T-cell (primary cell): ENCODE data around the gene PABPN1. TPM values are rescaled to one million over a fixed set of nuclear protein-coding genes. Genes with fewer than 3 reads are reported as not detected.

Experiments
- ATAC-seq, 4 experiments: fragments of 200-7000 bp in 3 of 4; fragments of 150-1000 bp in 1 of 4; cut with Tn5 transposase; replicated peaks in 1 of 4; 1 replicate in 3 of 4; 2 replicates in 1 of 4; pipeline ENCODE4 v1.10.0; 2021; ENCODE audit warnings: moderate library complexity in 3 of 4, mild to moderate bottlenecking in 2 of 4, moderate number of reproducible peaks in 1 of 4
- CTCF ChIA-PET, 2 donors: fragments of 300-600 bp; sonication (Branson Sonifier 250); formaldehyde crosslinking; loops; one replicate each; lab custom pipeline; 2022; ENCODE audit warnings: antibody characterized with exemption in 2 of 2; lab: Charles Lee
- POLR2A ChIA-PET, 2 donors: fragments of 300-600 bp; sonication (Branson Sonifier 250); formaldehyde crosslinking; loops; one replicate each; lab custom pipeline; 2022; ENCODE audit warnings: antibody characterized with exemption in 2 of 2; lab: Charles Lee
- DNase-seq, 35 experiments: peaks; one replicate each; pipeline versions ENCODE4 v3.0.0 to v3.0.0-alpha.2; 2013 to 2023
- H3K27ac ChIP-seq: one replicate; pipeline ENCODE4 v1.5.1; 2013; ENCODE audit warnings: low read length
- H3K27me3 ChIP-seq, 2 experiments: replicated peaks in 1 of 2; 1 replicate in 1 of 2; 2 replicates in 1 of 2; pipeline versions ENCODE4 v1.6.1 to v1.7.0; 2013; ENCODE audit warnings: low read length in 1 of 2, mixed read lengths in 1 of 2; ENCODE audit not compliant: control insufficient read depth in 2 of 2, insufficient read depth in 2 of 2; ENCODE audit errors: extremely low read depth in 1 of 2
- H3K36me3 ChIP-seq, 2 donors: 1 replicate in 1 of 2; 2 replicates in 1 of 2; pipeline versions ENCODE4 v1.6.1 to v1.7.0; 2013; ENCODE audit warnings: low read length in 1 of 2; ENCODE audit not compliant: control insufficient read depth in 2 of 2, insufficient read depth in 1 of 2; ENCODE audit errors: extremely low read depth in 1 of 2
- H3K4me1 ChIP-seq, 2 experiments: 1 replicate in 1 of 2; 2 replicates in 1 of 2; pipeline versions ENCODE4 v1.6.1 to v1.7.0; 2013; ENCODE audit warnings: low read length in 2 of 2, mixed read lengths in 1 of 2; ENCODE audit not compliant: insufficient read depth in 2 of 2, control insufficient read depth in 1 of 2; ENCODE audit errors: extremely low read depth in 1 of 2
- H3K4me3 ChIP-seq, 2 donors: 1 replicate in 1 of 2; 2 replicates in 1 of 2; pipeline versions ENCODE4 v1.5.1 to v1.7.0; 2013; ENCODE audit warnings: mild to moderate bottlenecking in 2 of 2, low read length in 1 of 2, moderate library complexity in 1 of 2; ENCODE audit not compliant: control insufficient read depth in 1 of 2; ENCODE audit errors: extremely low read depth in 1 of 2
- H3K9me3 ChIP-seq: 2 replicates; pipeline ENCODE4 v1.7.0; 2013
- H3K27ac Mint-ChIP-seq, 2 donors: one replicate each; pipeline ENCODE4 v1.8.0; 2020 to 2021; ENCODE audit warnings: mild to moderate bottlenecking in 2 of 2, mixed read lengths in 2 of 2
- H3K27me3 Mint-ChIP-seq, 2 donors: one replicate each; pipeline ENCODE4 v1.8.0; 2021 to 2022; ENCODE audit warnings: mixed read lengths in 2 of 2
- H3K36me3 Mint-ChIP-seq: one replicate; pipeline ENCODE4 v1.8.0; 2021; ENCODE audit warnings: mixed read lengths
- H3K4me1 Mint-ChIP-seq, 3 donors: one replicate each; pipeline ENCODE4 v1.8.0; 2020 to 2022; ENCODE audit warnings: mixed read lengths in 3 of 3, mild to moderate bottlenecking in 1 of 3
- H3K4me3 Mint-ChIP-seq, 3 donors: one replicate each; pipeline ENCODE4 v1.8.0; 2020 to 2022; ENCODE audit warnings: mild to moderate bottlenecking in 3 of 3, mixed read lengths in 3 of 3, moderate library complexity in 3 of 3
- H3K9me3 Mint-ChIP-seq, 3 donors: one replicate each; pipeline ENCODE4 v1.8.0; 2020 to 2022; ENCODE audit warnings: mixed read lengths in 3 of 3
- WGBS: methylation state at CpG from one replicate; pipeline ENCODE4 v1.1.5; 2013; ENCODE audit warnings: missing lambda C conversion rate; ENCODE audit not compliant: insufficient coverage; 5-methylcytosine and 5-hydroxymethylcytosine counted together
- total RNA-seq, 35 experiments: library from RNA in 6 of 35; stranded (reverse) in 6 of 35; fragments of 120-200 nt in 1 of 35; gene quantifications; one replicate each; pipeline versions ENCODE4 v1.2.1 to v1.2.4 and lab custom pipeline; 2013 to 2026

PABPN1 gene
- total RNA-seq, 5 donors from 2014 or later (not counting 1 experiment from before 2014, with no cell fraction given), result 182 to 207 (median 186) TPM

GRCh38 chr14:23359167-23359626 is 37.9 kb downstream of the PABPN1 start:
- no peaks in the 10 kb centered on the region for H3K9me3 ChIP-seq
- H3K36me3 ChIP-seq, result no peaks in the 10 kb centered on the region
- no peak overlapping the region for H3K27ac ChIP-seq
- Mint-ChIP-seq H3K36me3 (no peaks in the 10 kb centered on the region), H3K9me3 (no peaks in the 10 kb centered on the region), H3K4me3 (no peak overlapping the region), H3K27ac (no peak overlapping the region), H3K27me3 (peaks cover 5 to 37% of the 10 kb centered on the region in 2 donors), H3K4me1 (no peaks in the 10 kb centered on the region)
- ChIA-PET POLR2A (no interaction called here), CTCF (no interaction called here)
- no peaks in the 10 kb centered on the region for H3K4me1 ChIP-seq
- peaks cover 4 to 50% of the 10 kb centered on the region in 2 experiments for H3K27me3 ChIP-seq
- DNase-seq, result no peak
- H3K4me3 ChIP-seq, result no peak overlapping the region
- no peak for ATAC-seq
- 59% methylated on average over 5 of the region's 11 CpGs for WGBS

GRCh38 chr14:23359722-23360447 is 38.6 kb downstream of the PABPN1 start:
- no peak for ATAC-seq

GRCh38 chr14:23360496-23360895 is 39.2 kb downstream of the PABPN1 start:
- ChIA-PET CTCF (no interaction called here), POLR2A (no interaction called here)
- DNase-seq, result no peak
- Histone ChIP-seq H3K9me3 (no peaks in the 10 kb centered on the region), H3K27ac (no peak overlapping the region), H3K4me1 (peaks cover 0 to 2% of the 10 kb centered on the region in 2 experiments), H3K27me3 (peaks cover 6 to 57% of the 10 kb centered on the region in 2 experiments), H3K36me3 (no peaks in the 10 kb centered on the region), H3K4me3 (no peak overlapping the region)
- H3K27me3 Mint-ChIP-seq, result peaks cover 13 to 35% of the 10 kb centered on the region in 2 donors
- no peak for ATAC-seq
- H3K4me3 Mint-ChIP-seq, result no peak overlapping the region
- H3K9me3 Mint-ChIP-seq, result no peaks in the 10 kb centered on the region
- H3K27ac Mint-ChIP-seq, result no peak overlapping the region
- peaks cover 0 to 2% (median 0%) of the 10 kb centered on the region in 3 donors for H3K4me1 Mint-ChIP-seq
- 74% methylated on average over 6 of the region's 11 CpGs for WGBS
- no peaks in the 10 kb centered on the region for H3K36me3 Mint-ChIP-seq

More at GRCh38 chr14:23359722-23360447, 38.6 kb downstream of the PABPN1 start:
- Histone ChIP-seq H3K27me3 (peaks cover 6 to 54% of the 10 kb centered on the region in 2 experiments), H3K36me3 (no peaks in the 10 kb centered on the region), H3K4me3 (no peak overlapping the region), H3K27ac (no peak overlapping the region), H3K4me1 (no peaks in the 10 kb centered on the region), H3K9me3 (no peaks in the 10 kb centered on the region)
- Mint-ChIP-seq H3K4me3 (no peak overlapping the region), H3K27me3 (peaks cover 12 to 40% of the 10 kb centered on the region in 2 donors), H3K4me1 (peaks cover 0 to 1% (median 0%) of the 10 kb centered on the region in 3 donors), H3K27ac (no peak overlapping the region), H3K36me3 (no peaks in the 10 kb centered on the region), H3K9me3 (no peaks in the 10 kb centered on the region)
- ChIA-PET POLR2A (no interaction called here), CTCF (no interaction called here)
- 81% methylated on average over 13 of the region's 22 CpGs for WGBS
- no peak for DNase-seq

- Histone ChIP-seq H3K27ac (no peak overlapping the region), H3K9me3 (no peaks in the 10 kb centered on the region), H3K36me3 (no peaks in the 10 kb centered on the region), H3K4me1 (peaks cover 0 to 2% of the 10 kb centered on the region in 2 experiments), H3K4me3 (no peak overlapping the region), H3K27me3 (peaks cover 6 to 58% of the 10 kb centered on the region in 2 experiments)
- peaks cover 13 to 31% of the 10 kb centered on the region in 2 donors for H3K27me3 Mint-ChIP-seq
- no peaks in the 10 kb centered on the region for H3K36me3 Mint-ChIP-seq
- no peak for ATAC-seq
- ChIA-PET CTCF (no interaction called here), POLR2A (no interaction called here)
- no peaks in the 10 kb centered on the region for H3K9me3 Mint-ChIP-seq
- no peak for DNase-seq
- no peak overlapping the region for H3K4me3 Mint-ChIP-seq
- H3K27ac Mint-ChIP-seq, result no peak overlapping the region
- peaks cover 0 to 2% (median 0%) of the 10 kb centered on the region in 3 donors for H3K4me1 Mint-ChIP-seq
These were observed 40.1 kb downstream of the PABPN1 start for GRCh38 chr14:23361320-23361719.

- H3K27me3 Mint-ChIP-seq, result peaks cover 17 to 35% of the 10 kb centered on the region in 2 donors
- no peaks in the 10 kb centered on the region for H3K36me3 ChIP-seq
- CTCF ChIA-PET, result interaction anchor here in 1 of 2 donors (0.6 kb wide), 1 partner anchor 93 kb away, joined by 3 read pairs; no protein-coding TSS in a partner anchor
- peaks cover 0 to 2% (median 1%) of the 10 kb centered on the region in 3 donors for H3K4me1 Mint-ChIP-seq
- POLR2A ChIA-PET, result no interaction called here
- H3K4me3 ChIP-seq, result no peak overlapping the region
- ATAC-seq (no peak), DNase-seq (no peak)
- H3K27ac ChIP-seq, result no peak overlapping the region
- H3K9me3 ChIP-seq, result no peaks in the 10 kb centered on the region
- H3K27ac Mint-ChIP-seq, result no peak overlapping the region
- peaks cover 7 to 61% of the 10 kb centered on the region in 2 experiments for H3K27me3 ChIP-seq
- WGBS, result no CpG with 5 or more reads among the region's 6 CpGs
- peaks cover 0 to 2% of the 10 kb centered on the region in 2 experiments for H3K4me1 ChIP-seq
- H3K36me3 Mint-ChIP-seq, result no peaks in the 10 kb centered on the region
- H3K4me3 Mint-ChIP-seq, result no peak overlapping the region
- no peaks in the 10 kb centered on the region for H3K9me3 Mint-ChIP-seq
These were observed 40.5 kb downstream of the PABPN1 start for GRCh38 chr14:23361763-23362162.

- Histone ChIP-seq H3K9me3 (no peaks in the 10 kb centered on the region), H3K4me3 (no peak overlapping the region), H3K27ac (no peak overlapping the region), H3K4me1 (peaks cover 0 to 2% of the 10 kb centered on the region in 2 experiments), H3K36me3 (no peaks in the 10 kb centered on the region), H3K27me3 (peaks cover 8 to 61% of the 10 kb centered on the region in 2 experiments)
- no CpG with 5 or more reads among the region's 3 CpGs for WGBS
- H3K27ac Mint-ChIP-seq, result no peak overlapping the region
- ATAC-seq (no peak), DNase-seq (peak in 1 of 35 experiments; percentile 14)
- no peaks in the 10 kb centered on the region for H3K9me3 Mint-ChIP-seq
- POLR2A ChIA-PET, result no interaction called here
- peaks cover 0 to 5% (median 2%) of the 10 kb centered on the region in 3 donors for H3K4me1 Mint-ChIP-seq
- H3K27me3 Mint-ChIP-seq, result peaks cover 21 to 39% of the 10 kb centered on the region in 2 donors
- CTCF ChIA-PET, result interaction anchor here in 1 of 2 donors (0.6 kb wide), 1 partner anchor 93 kb away, joined by 3 read pairs; no protein-coding TSS in a partner anchor
- H3K36me3 Mint-ChIP-seq, result no peaks in the 10 kb centered on the region
- no peak overlapping the region for H3K4me3 Mint-ChIP-seq
These were observed 40.9 kb downstream of the PABPN1 start for GRCh38 chr14:23362200-23362599.
